HCT116 (cell line): ENCODE data around the gene GNB5. TPM values are rescaled to one million over a fixed set of nuclear protein-coding genes. Genes with fewer than 3 reads are reported as not detected.

ENCODE experiments used
- ATAC-seq: fragments of 200-7000 bp; cut with Tn5 transposase; 2 replicates; pipeline ENCODE4 v1.9.1; 2020; ENCODE audit warnings: mild to moderate bottlenecking, moderate library complexity
- BruUV-seq: library from RNA; stranded (reverse); fragments of 400-500 nt; replicated peaks from 2 replicates; lab custom pipeline; 2021; lab: Mats Ljungman, UMichigan
- CTCF ChIA-PET: fragments of 300-600 bp; sonication (Branson Sonifier 250); formaldehyde crosslinking; loops from one replicate; lab custom pipeline; 2021; ENCODE audit warnings: antibody characterized with exemption; lab: Charles Lee
- POLR2A ChIA-PET: fragments of 300-600, 350-600 bp; sonication (Branson Sonifier 250); formaldehyde crosslinking; loops from one replicate; lab custom pipeline; 2021; ENCODE audit warnings: antibody characterized with exemption; lab: Charles Lee
- RAD21 ChIA-PET, 2 experiments: fragments of 300-600 bp; sonication (Branson Sonifier 250); formaldehyde crosslinking; loops; one replicate each; lab custom pipeline; 2023; ENCODE audit warnings: low total read pairs in 2 of 2; ENCODE audit not compliant: uncharacterized antibody in 2 of 2, unreplicated experiment in 2 of 2, low non-redundant PET in 1 of 2; lab: Charles Lee
- DNase-seq: peaks from one replicate; pipeline ENCODE4 v3.0.0-alpha.2; 2010; ENCODE audit warnings: low read depth, low spot score
- H2AFZ ChIP-seq: fragments of 200-600 bp; shearing (Covaris generic), sonication (generic); 2 replicates; pipeline ENCODE4 v1.6.1; 2017; ENCODE audit warnings: low read depth, mixed run types, mixed read lengths, antibody characterized with exemption, low read length; ENCODE audit not compliant: poor library complexity, severe bottlenecking
- H3K27ac ChIP-seq: 2 replicates; pipeline ENCODE4 v1.5.1; 2012; ENCODE audit warnings: low read depth, low read length
- H3K27me3 ChIP-seq: fragments of 200-600 bp; sonication (generic); 2 replicates; pipeline ENCODE4 v1.6.1; 2016; ENCODE audit warnings: mixed run types, low read length, mixed read lengths; ENCODE audit not compliant: insufficient read depth
- H3K36me3 ChIP-seq, 2 experiments: fragments of 200-500 bp in 1 of 2; fragments of 200-600 bp in 1 of 2; sonication (Bioruptor generic) in 1 of 2; sonication (generic) in 1 of 2; 2 replicates each; pipeline versions ENCODE4 v1.5.1 to v1.6.1; 2014 to 2016; ENCODE audit warnings: low read length in 2 of 2, inconsistent platforms in 1 of 2, mixed read lengths in 1 of 2, mixed run types in 1 of 2; ENCODE audit not compliant: insufficient read depth in 2 of 2, control insufficient read depth in 1 of 2
- H3K4me1 ChIP-seq, 2 experiments: fragments of 200-600 bp in 1 of 2; sonication (generic) in 1 of 2; 2 replicates each; pipeline versions ENCODE4 v1.5.1 to v1.6.1; 2012 to 2017; ENCODE audit warnings: low read length in 2 of 2, inconsistent platforms in 1 of 2, mild to moderate bottlenecking in 1 of 2, mixed read lengths in 1 of 2, mixed run types in 1 of 2, moderate library complexity in 1 of 2; ENCODE audit not compliant: insufficient read depth in 2 of 2, control insufficient read depth in 1 of 2
- H3K4me2 ChIP-seq: fragments of 200-600 bp; sonication (generic); 2 replicates; pipeline ENCODE4 v1.6.1; 2017; ENCODE audit warnings: mixed run types, low read length, mixed read lengths
- H3K4me3 ChIP-seq, 2 experiments: fragments of 200-600 bp in 1 of 2; sonication (generic) in 1 of 2; replicated peaks in 1 of 2; 2 replicates each; pipeline ENCODE4 v1.5.1; 2011 to 2016; ENCODE audit warnings: low read length in 2 of 2, control low read depth in 1 of 2, low read depth in 1 of 2, mild to moderate bottlenecking in 1 of 2, mixed read lengths in 1 of 2, mixed run types in 1 of 2
- H3K79me2 ChIP-seq: fragments of 200-600 bp; sonication (generic); 2 replicates; pipeline ENCODE4 v1.6.1; 2017; ENCODE audit warnings: mild to moderate bottlenecking, mixed run types, low read length, moderate library complexity, mixed read lengths; ENCODE audit not compliant: insufficient read depth
- H3K9ac ChIP-seq: fragments of 200-600 bp; sonication (generic); 2 replicates; pipeline ENCODE4 v1.6.1; 2016; ENCODE audit warnings: low read length, mixed read lengths
- H3K9me2 ChIP-seq: fragments of 200-600 bp; sonication (generic), shearing (Covaris generic); 2 replicates; pipeline ENCODE4 v1.6.1; 2017; ENCODE audit warnings: mixed run types, mild to moderate bottlenecking, moderate library complexity; ENCODE audit not compliant: insufficient read depth
- H3K9me3 ChIP-seq, 2 experiments: fragments of 200-500 bp in 1 of 2; fragments of 200-600 bp in 1 of 2; sonication (Bioruptor generic) in 1 of 2; sonication (generic) in 1 of 2; 2 replicates each; pipeline ENCODE4 v1.6.1; 2014 to 2017; ENCODE audit warnings: low read length in 2 of 2, mixed read lengths in 2 of 2, inconsistent platforms in 1 of 2, low read depth in 1 of 2, mild to moderate bottlenecking in 1 of 2, mixed run types in 1 of 2, moderate library complexity in 1 of 2; ENCODE audit not compliant: control insufficient read depth in 1 of 2, insufficient read depth in 1 of 2
- H4K20me1 ChIP-seq: fragments of 200-600 bp; sonication (generic), shearing (Covaris generic); 2 replicates; pipeline ENCODE4 v1.6.1; 2017; ENCODE audit warnings: mixed run types, mild to moderate bottlenecking, moderate library complexity; ENCODE audit not compliant: insufficient read depth
- ATF3 ChIP-seq: IDR thresholded peaks from 2 replicates; pipeline ENCODE4 v1.6.1; 2012
- CBX3 ChIP-seq: IDR thresholded peaks from 2 replicates; pipeline ENCODE4 v1.6.1; 2012; ENCODE audit warnings: low read depth
- CEBPB ChIP-seq: IDR thresholded peaks from 2 replicates; pipeline ENCODE4 v1.6.1; 2012; ENCODE audit warnings: low read depth
- CTCF ChIP-seq, 3 experiments: fragments of 200-600 bp in 1 of 3; sonication (generic) in 1 of 3; IDR thresholded peaks in 2 of 3; conservative IDR thresholded peaks in 1 of 3; 2 replicates each; pipeline ENCODE4 v1.5.1; 2012 to 2017; ENCODE audit warnings: low read depth in 2 of 3, low read length in 2 of 3, antibody characterized with exemption in 1 of 3, borderline replicate concordance in 1 of 3, control low read depth in 1 of 3, mild to moderate bottlenecking in 1 of 3, mixed read lengths in 1 of 3, mixed run types in 1 of 3, moderate library complexity in 1 of 3; ENCODE audit not compliant: insufficient read depth in 1 of 3
- EZH2 ChIP-seq: fragments of 200-600 bp; sonication (generic); IDR thresholded peaks from 2 replicates; pipeline ENCODE4 v1.6.1; 2017; ENCODE audit warnings: antibody characterized with exemption, mixed run types
- FOSL1 ChIP-seq: IDR thresholded peaks from 2 replicates; pipeline ENCODE4 v1.6.1; 2012; ENCODE audit warnings: low read depth
- JUND ChIP-seq: IDR thresholded peaks from 2 replicates; pipeline ENCODE4 v1.6.1; 2012
- POLR2A ChIP-seq: IDR thresholded peaks from 2 replicates; pipeline ENCODE4 v1.7.0; 2011; ENCODE audit warnings: borderline replicate concordance; ENCODE audit not compliant: insufficient read depth, insufficient read length; ENCODE audit errors: extremely low read depth
- REST ChIP-seq: IDR thresholded peaks from 2 replicates; pipeline ENCODE4 v1.6.1; 2012; ENCODE audit warnings: low read depth
- SIN3A ChIP-seq: IDR thresholded peaks from 2 replicates; pipeline ENCODE4 v1.6.1; 2012; ENCODE audit warnings: low read depth
- SP1 ChIP-seq: IDR thresholded peaks from 2 replicates; pipeline ENCODE4 v1.6.1; 2012; ENCODE audit warnings: low read depth
- TCF7L2 ChIP-seq: IDR thresholded peaks from 2 replicates; pipeline ENCODE4 v1.7.0; 2011; ENCODE audit warnings: borderline replicate concordance, inconsistent platforms; ENCODE audit not compliant: insufficient read depth, insufficient read length; ENCODE audit errors: extremely low read depth
- ZBTB33 ChIP-seq: IDR thresholded peaks from 2 replicates; pipeline ENCODE4 v1.6.1; 2011; ENCODE audit warnings: mild to moderate bottlenecking, low read length, moderate library complexity; ENCODE audit not compliant: insufficient replicate concordance; ENCODE audit errors: extremely low read depth
- ZFX ChIP-seq: fragments of 450-650 bp; IDR thresholded peaks from 2 replicates; pipeline ENCODE4 v1.6.1; 2017
- intact Hi-C: fragments of 100-400 bp; cut with micrococcal nuclease; formaldehyde crosslinking; loops from 2 replicates; pipeline ENCODE4 v1.10.0; 2022
- total RNA-seq: library from RNA; stranded (reverse); gene quantifications from one replicate; pipeline ENCODE4 v1.2.1, GENCODE V29; 2021; ENCODE audit not compliant: unreplicated experiment

GNB5 gene
- total RNA-seq, 1 experiment from 2014 or later: 27.6 TPM

GRCh38 chr15:52106641-52107040 is 84.6 kb downstream of the GNB5 start:
- peaks cover 8 to 15% of the 10 kb centered on the region in 2 experiments for H3K4me1 ChIP-seq
- ChIA-PET RAD21 (no interaction called here), POLR2A (no interaction called here), CTCF (no interaction called here)
- intact Hi-C loops: no loop called here
- no peaks in the 10 kb centered on the region for H3K27me3 ChIP-seq
- no peak overlapping the region for H3K27ac ChIP-seq
- H3K79me2 ChIP-seq: no peaks in the 10 kb centered on the region
- ATAC-seq (no peak), DNase-seq (no peak)
- no peak overlapping the region for H2AFZ ChIP-seq
- no TSS peak for BruUV-seq
- no peak overlapping the region for H3K4me2 ChIP-seq
- no peak overlapping the region for H3K9ac ChIP-seq
- no peaks in the 10 kb centered on the region for H4K20me1 ChIP-seq
- TF ChIP-seq SIN3A: no peak
- TF ChIP-seq FOSL1: no peak
- no peaks in the 10 kb centered on the region for H3K9me3 ChIP-seq
- H3K36me3 ChIP-seq: no peaks in the 10 kb centered on the region
- no peaks in the 10 kb centered on the region for H3K9me2 ChIP-seq
- no peak overlapping the region for H3K4me3 ChIP-seq

- RAD21 ChIA-PET: no interaction called here
- CTCF ChIA-PET: no interaction called here
- Histone ChIP-seq H3K9ac (no peak overlapping the region), H3K36me3 (no peaks in the 10 kb centered on the region), H3K4me2 (no peak overlapping the region), H4K20me1 (no peaks in the 10 kb centered on the region), H3K27ac (no peak overlapping the region), H3K27me3 (no peaks in the 10 kb centered on the region), H3K9me3 (no peaks in the 10 kb centered on the region), H3K4me3 (no peak overlapping the region), H3K4me1 (peaks cover 8 to 15% of the 10 kb centered on the region in 2 experiments), H3K9me2 (no peaks in the 10 kb centered on the region), H3K79me2 (no peaks in the 10 kb centered on the region), H2AFZ (no peak overlapping the region)
- DNase-seq (no peak), ATAC-seq (no peak)
- intact Hi-C loops: no loop called here
- POLR2A ChIA-PET: no interaction called here
- BruUV-seq: no TSS peak
- TF ChIP-seq ATF3: no peak
- no peak for TF ChIP-seq CTCF (IDR thresholded peaks at IDR 0.05 in 2 of 3, conservative IDR thresholded peaks at IDR 0.05 in 1 of 3; ENCODE audit: borderline replicate concordance in 1 of 3, insufficient read depth in 1 of 3, low read depth in 2 of 3, low read length in 2 of 3)
- TF ChIP-seq TCF7L2: no peak
- no peak for TF ChIP-seq REST
- TF ChIP-seq POLR2A: no peak
- no peak for TF ChIP-seq SIN3A
- TF ChIP-seq ZBTB33: no peak
- TF ChIP-seq SP1: no peak
- TF ChIP-seq CBX3: no peak
- TF ChIP-seq CEBPB: no peak
- no peak for TF ChIP-seq JUND
- no peak for TF ChIP-seq ZFX
- TF ChIP-seq EZH2: no peak
These were observed 85.3 kb downstream of the GNB5 start for GRCh38 chr15:52105846-52106245.
